WERI-Rb-1 (cell line): ENCODE data around the gene MESP1.

Source experiments
- DNase-seq: peaks from one replicate; pipeline ENCODE4 v3.0.0-alpha.2; 2020
- H3K27ac ChIP-seq: fragments of 250-450 bp; sonication (Bioruptor Pico); 2 replicates; pipeline ENCODE4 v1.5.1; 2020; ENCODE audit warnings: mild to moderate bottlenecking, moderate library complexity
- H3K27me3 ChIP-seq: fragments of 250-450 bp; sonication (Bioruptor Pico); 2 replicates; pipeline ENCODE4 v1.5.1; 2021; ENCODE audit warnings: mild to moderate bottlenecking, low read depth, moderate library complexity; ENCODE audit not compliant: insufficient read depth, severe bottlenecking
- H3K36me3 ChIP-seq: fragments of 250-450 bp; sonication (Bioruptor Pico); 2 replicates; pipeline ENCODE4 v1.5.1; 2020; ENCODE audit warnings: mild to moderate bottlenecking, moderate library complexity
- H3K4me3 ChIP-seq: 2 replicates; pipeline ENCODE4 v1.5.1; 2011; ENCODE audit warnings: low read depth, mild to moderate bottlenecking, control low read depth, low read length
- H3K9me3 ChIP-seq: fragments of 250-450 bp; sonication (Bioruptor Pico); 2 replicates; pipeline ENCODE4 v1.5.1; 2021; ENCODE audit warnings: mild to moderate bottlenecking, moderate library complexity; ENCODE audit not compliant: severe bottlenecking
- TF ChIP-seq, protein P1 (sequence below): IDR thresholded peaks from 2 replicates; pipeline ENCODE4 v1.5.1; 2011; ENCODE audit warnings: low read depth, mild to moderate bottlenecking, control low read depth, inconsistent platforms, low read length

MESP1 gene

DNA sequence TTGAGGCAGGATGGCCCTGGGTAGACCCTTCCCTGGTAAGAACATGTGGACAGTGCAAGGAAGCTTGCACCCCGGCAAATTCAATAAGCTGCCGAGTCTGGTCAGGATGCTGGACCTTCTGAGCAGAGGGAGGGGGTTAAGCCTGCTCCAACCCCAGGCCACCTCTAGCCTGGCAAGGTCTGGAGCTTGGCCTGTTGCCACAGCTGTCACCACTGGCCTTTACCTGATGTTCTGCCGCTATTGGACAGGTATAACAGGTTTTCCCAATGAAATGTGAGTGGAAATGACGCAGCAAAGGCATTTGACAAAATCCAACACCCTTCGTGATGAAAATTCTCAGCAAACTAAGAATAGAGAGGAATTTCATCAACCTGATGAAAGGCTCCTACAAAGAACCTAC is 699 bp upstream of the MESP1 start:
- H3K27ac ChIP-seq: no peak overlapping the region
- H3K4me3 ChIP-seq: no peak overlapping the region
- no peaks in the 10 kb centered on the region for H3K36me3 ChIP-seq
- no peaks in the 10 kb centered on the region for H3K27me3 ChIP-seq
- TF ChIP-seq, protein P1, sequence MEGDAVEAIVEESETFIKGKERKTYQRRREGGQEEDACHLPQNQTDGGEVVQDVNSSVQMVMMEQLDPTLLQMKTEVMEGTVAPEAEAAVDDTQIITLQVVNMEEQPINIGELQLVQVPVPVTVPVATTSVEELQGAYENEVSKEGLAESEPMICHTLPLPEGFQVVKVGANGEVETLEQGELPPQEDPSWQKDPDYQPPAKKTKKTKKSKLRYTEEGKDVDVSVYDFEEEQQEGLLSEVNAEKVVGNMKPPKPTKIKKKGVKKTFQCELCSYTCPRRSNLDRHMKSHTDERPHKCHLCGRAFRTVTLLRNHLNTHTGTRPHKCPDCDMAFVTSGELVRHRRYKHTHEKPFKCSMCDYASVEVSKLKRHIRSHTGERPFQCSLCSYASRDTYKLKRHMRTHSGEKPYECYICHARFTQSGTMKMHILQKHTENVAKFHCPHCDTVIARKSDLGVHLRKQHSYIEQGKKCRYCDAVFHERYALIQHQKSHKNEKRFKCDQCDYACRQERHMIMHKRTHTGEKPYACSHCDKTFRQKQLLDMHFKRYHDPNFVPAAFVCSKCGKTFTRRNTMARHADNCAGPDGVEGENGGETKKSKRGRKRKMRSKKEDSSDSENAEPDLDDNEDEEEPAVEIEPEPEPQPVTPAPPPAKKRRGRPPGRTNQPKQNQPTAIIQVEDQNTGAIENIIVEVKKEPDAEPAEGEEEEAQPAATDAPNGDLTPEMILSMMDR: no peak
- no peak for DNase-seq
- H3K9me3 ChIP-seq: no peaks in the 10 kb centered on the region

DNA sequence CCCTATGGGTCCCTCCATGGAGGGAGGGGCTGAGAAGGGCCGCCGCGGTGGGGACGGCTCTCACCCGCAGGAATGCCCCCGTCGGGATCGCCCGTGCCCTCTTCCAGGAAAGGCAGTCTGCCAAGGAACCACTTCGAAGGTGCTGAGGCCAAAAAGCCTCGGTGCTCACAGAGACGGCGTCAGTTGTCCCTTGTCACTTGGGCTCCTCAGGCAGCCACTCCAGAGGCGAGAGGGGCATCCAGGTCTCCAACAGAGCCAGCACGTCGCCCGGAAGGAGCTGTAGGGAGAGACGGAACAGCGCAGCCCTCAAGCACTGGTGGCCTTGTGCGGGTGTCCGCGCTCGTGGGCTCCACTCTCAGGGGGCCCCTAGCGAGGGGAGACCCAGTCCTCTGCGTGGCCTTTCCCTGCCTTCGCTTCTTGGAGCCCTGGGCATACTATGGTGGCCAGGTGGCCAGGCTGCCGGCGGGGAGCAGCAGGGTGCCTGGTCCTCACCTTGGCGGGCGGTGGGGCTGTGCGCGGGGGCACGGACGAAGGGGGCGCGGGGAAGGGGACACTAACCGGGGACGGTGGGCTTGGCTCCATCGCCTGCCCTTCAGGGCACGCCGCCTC is 994 bp downstream of the MESP1 start:
- Histone ChIP-seq H3K27ac (peak overlapping the region; percentile 75), H3K4me3 (peak overlapping the region; percentile 29), H3K27me3 (no peaks in the 10 kb centered on the region), H3K36me3 (no peaks in the 10 kb centered on the region), H3K9me3 (no peaks in the 10 kb centered on the region)
- TF ChIP-seq, protein P1: no peak
- DNase-seq: no peak

DNA sequence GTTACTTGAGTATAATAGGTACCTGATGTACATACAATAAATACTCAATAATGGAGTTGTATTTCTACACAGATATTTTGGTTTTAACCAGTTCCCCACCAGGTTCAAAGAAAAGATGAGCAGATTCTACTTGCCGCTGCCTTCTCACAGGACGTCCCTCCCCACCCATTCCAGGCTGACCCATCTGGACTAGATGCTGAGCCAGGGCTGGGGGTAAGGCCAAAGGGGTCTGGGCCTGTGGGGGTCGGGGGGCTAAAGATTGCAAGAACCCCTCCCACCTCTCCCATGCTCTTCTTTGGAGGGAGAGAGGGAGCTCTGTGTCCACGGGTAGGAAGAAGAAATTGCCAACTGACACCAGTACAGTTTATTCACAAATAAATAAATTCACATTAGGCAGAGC is 1.5 kb downstream of the MESP1 start:
- no peaks in the 10 kb centered on the region for H3K9me3 ChIP-seq
- H3K36me3 ChIP-seq: no peaks in the 10 kb centered on the region
- no peak for DNase-seq
- H3K27ac ChIP-seq: no peak overlapping the region
- TF ChIP-seq, protein P1: no peak
- no peak overlapping the region for H3K4me3 ChIP-seq
- H3K27me3 ChIP-seq: no peaks in the 10 kb centered on the region

DNA sequence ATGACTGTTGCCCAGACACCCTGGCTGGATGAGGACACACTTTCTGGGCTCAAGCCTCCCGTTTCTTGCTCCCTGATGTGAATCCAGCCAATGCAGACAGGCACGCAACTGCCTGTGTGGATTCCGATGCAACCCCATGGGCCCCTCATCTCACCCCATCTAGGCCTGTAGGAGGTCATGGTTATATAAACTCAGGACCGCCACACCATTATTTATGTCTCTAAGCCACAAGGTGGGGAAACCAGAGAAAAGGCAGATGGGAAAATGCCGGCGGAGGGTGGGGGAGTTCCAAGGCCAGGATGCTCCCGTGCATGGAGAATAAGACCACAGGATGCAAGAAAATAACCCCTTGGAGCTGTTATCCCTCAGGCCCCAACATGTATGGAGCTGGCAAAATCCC is 2.0 kb downstream of the MESP1 start:
- H3K4me3 ChIP-seq: no peak overlapping the region
- H3K27ac ChIP-seq: no peak overlapping the region
- TF ChIP-seq, protein P1: no peak
- no peaks in the 10 kb centered on the region for H3K36me3 ChIP-seq
- DNase-seq: no peak
- no peaks in the 10 kb centered on the region for H3K27me3 ChIP-seq
- no peaks in the 10 kb centered on the region for H3K9me3 ChIP-seq

DNA sequence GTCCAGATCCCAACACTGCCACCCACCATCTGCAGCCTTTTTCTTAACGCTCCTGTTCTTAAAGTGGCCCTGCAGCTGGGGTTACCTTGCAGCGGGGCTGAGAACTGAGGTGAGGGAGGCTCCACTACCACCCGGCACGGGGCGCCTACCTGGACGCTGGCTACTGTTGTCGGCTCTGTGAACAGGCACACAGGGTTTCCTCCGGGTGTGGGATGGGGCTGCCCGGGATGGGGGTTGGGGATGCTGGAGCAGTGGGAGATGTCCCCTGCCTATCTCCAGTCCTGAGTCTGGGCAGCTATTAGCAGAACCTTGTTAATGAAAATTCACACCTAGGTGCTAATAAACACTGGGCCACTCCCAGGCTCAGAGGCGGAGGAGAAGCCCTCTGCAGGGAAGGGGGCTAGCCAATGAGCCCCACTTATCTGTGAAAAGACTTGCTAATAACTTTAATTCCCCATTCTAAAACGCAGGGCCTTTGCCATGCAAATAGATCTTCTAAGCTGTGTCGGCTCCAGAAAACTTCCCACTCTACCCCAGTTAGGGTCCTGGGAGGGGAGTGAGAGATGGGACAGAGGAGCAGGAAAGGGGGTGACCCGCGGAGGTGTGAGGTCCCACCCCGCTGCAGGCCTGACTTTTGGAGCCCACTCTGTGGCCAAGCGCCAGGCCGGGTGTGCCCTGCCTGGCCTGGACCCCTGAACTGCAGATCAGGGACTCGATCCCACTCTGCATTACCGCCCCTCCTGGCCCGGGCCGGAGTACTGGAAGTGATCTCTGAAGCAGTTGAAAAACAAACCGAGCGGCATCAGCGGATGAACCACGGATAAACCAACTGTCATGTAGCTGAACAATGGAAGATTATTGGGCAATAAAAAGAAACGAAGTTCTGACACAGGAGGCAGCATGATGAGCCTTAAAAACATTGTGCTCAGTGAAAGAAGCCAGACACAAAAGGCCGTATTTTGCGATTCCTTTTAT is 3.1 kb downstream of the MESP1 start:
- Histone ChIP-seq H3K27ac (no peak overlapping the region), H3K9me3 (no peaks in the 10 kb centered on the region), H3K4me3 (no peak overlapping the region), H3K36me3 (no peaks in the 10 kb centered on the region), H3K27me3 (no peaks in the 10 kb centered on the region)
- TF ChIP-seq, protein P1: no peak
- DNase-seq: no peak
